ENCODE data around the gene PCDHA1. TPM values are rescaled to one million over a fixed set of nuclear protein-coding genes. Genes with fewer than 3 reads are reported as not detected.

PCDHA1 gene
- total and polyA plus RNA-seq, 8 donors, result 0.06 to 0.14 (median 0.11) TPM; not detected in 4

DNA sequence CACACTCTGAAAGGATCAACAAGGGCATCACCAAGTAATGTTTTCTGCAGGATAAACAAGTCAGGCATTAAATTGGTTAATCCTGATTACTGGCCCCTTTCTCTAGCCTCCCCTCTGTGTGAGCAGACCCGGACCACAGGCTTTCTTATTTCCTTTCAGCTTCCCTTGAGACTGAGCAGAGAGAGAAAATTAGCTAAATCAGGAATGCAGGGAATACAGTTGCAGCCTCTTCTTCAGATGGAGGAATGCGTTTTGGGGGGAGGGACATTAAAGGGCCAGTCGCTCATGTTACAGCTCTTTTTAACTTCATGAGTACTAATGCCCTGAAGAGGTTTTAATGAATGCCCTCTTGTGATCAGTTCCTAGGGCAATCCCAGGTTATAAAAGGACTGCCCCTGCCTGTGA is 200.2 kb downstream of the PCDHA1 start:
- TF ChIP-seq, protein P1, sequence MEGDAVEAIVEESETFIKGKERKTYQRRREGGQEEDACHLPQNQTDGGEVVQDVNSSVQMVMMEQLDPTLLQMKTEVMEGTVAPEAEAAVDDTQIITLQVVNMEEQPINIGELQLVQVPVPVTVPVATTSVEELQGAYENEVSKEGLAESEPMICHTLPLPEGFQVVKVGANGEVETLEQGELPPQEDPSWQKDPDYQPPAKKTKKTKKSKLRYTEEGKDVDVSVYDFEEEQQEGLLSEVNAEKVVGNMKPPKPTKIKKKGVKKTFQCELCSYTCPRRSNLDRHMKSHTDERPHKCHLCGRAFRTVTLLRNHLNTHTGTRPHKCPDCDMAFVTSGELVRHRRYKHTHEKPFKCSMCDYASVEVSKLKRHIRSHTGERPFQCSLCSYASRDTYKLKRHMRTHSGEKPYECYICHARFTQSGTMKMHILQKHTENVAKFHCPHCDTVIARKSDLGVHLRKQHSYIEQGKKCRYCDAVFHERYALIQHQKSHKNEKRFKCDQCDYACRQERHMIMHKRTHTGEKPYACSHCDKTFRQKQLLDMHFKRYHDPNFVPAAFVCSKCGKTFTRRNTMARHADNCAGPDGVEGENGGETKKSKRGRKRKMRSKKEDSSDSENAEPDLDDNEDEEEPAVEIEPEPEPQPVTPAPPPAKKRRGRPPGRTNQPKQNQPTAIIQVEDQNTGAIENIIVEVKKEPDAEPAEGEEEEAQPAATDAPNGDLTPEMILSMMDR (IDR thresholded peaks at IDR 0.05), result no peak
- H3K4me3 ChIP-seq, result no peak overlapping the region
- no peaks in the 10 kb centered on the region for H3K27me3 ChIP-seq
- ATAC-seq, result no peak
- no peaks in the 10 kb centered on the region for H3K36me3 ChIP-seq
- H3K4me1 ChIP-seq, result no peaks in the 10 kb centered on the region
- no peak overlapping the region for H3K27ac ChIP-seq
- no peaks in the 10 kb centered on the region for H3K9me3 ChIP-seq
- DNase-seq, result no peak
- intact Hi-C loops (cut with DNase I), result no loop called here

DNA sequence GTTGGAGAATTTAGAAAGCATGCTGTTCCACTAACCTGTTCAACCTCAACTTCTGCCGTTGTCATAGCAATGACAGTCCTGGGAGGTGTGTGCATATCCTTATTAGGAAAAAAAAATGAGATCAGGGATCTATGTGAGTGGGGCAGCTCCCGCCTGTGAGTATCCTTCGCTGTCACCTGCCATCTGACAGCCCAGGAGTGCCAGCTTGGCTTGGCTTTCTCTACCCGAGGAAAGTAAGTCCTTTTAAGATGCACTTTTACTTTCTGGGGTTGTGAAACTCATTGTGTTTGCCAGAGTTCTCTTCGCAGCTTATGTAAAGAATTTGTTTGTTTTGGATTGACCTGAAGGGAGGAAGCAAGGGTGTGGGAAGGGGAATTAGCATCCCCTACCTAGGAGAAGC is 202.2 kb downstream of the PCDHA1 start:
- H3K4me1 ChIP-seq, result no peaks in the 10 kb centered on the region
- DNase-seq (peak in 1 of 4 donors; percentile 66), ATAC-seq (peak; percentile 81)
- intact Hi-C loops (cut with DNase I), result no loop called here
- H3K9me3 ChIP-seq, result no peaks in the 10 kb centered on the region
- TF ChIP-seq, protein P1 (IDR thresholded peaks at IDR 0.05), result no peak
- no peak overlapping the region for H3K4me3 ChIP-seq
- H3K36me3 ChIP-seq, result no peaks in the 10 kb centered on the region
- H3K27me3 ChIP-seq, result no peaks in the 10 kb centered on the region
- H3K27ac ChIP-seq, result peak overlapping the region in 1 of 2 donors; percentile 53

DNA sequence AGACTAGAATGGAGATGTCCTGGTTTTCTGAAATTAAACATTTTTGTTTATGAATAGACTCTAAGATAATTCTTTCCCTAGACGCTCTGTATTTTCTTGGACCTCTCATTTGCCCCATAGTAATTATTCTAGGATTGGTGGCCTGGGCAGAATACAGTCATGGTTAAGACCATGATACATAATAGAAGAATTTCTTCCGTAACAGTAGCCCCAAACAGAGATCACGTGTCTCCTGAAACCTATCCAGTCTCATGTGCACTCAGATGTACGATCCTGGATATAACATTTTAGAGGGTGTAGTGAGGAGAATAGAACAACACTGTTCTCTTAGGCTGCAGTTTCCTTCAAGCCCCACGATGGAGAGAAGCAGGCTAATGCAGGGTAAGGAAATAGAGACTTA is 202.7 kb downstream of the PCDHA1 start:
- no peak overlapping the region for H3K4me3 ChIP-seq
- H3K27ac ChIP-seq, result peak overlapping the region in 1 of 2 donors; percentile 42
- no peaks in the 10 kb centered on the region for H3K36me3 ChIP-seq
- TF ChIP-seq, protein P1 (IDR thresholded peaks at IDR 0.05), result no peak
- intact Hi-C loops (cut with DNase I), result no loop called here
- H3K4me1 ChIP-seq, result no peaks in the 10 kb centered on the region
- no peaks in the 10 kb centered on the region for H3K27me3 ChIP-seq
- no peaks in the 10 kb centered on the region for H3K9me3 ChIP-seq
- DNase-seq (no peak), ATAC-seq (no peak)

DNA sequence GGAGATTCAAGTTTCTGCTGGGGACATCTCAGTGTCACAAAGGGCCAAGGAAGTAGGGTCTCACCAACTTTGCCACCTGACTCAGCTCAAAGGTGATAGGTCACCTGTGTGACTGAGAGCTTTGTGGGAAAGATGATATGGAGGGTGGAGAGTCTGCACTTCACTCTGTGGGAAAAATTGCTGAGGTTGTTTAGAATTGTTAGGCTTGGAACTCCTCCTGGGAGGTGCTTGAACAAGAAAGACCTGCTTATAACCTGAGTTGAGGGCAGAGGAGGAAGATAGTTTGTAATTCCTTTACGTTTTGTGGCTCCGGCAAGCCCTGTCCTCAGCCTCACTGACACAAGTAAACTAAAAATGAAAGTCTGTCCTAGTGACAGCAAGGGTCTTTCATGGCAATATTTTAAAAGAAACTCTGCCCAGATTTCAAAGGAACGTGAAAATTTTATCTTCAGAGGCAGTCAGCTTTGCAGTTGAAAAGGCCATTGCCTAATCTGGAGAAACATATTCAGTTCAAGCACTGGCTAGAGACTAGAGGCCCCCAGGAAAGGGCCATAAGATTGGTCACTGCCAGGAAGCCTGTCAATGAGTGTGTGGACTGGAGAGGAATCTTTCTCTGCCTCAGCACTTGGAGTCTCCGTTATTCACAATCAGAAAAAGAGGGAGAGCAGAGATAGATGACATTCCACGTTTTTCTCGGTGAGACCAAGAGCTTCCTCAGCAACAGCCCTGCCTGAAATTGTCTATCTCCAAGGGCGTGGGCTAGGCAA is 203.5 kb downstream of the PCDHA1 start:
- Histone ChIP-seq H3K4me3 (no peak overlapping the region), H3K36me3 (no peaks in the 10 kb centered on the region), H3K9me3 (no peaks in the 10 kb centered on the region), H3K27me3 (no peaks in the 10 kb centered on the region), H3K27ac (peak overlapping the region; percentile 40 to 42), H3K4me1 (no peaks in the 10 kb centered on the region)
- DNase-seq (no peak), ATAC-seq (peak; percentile 77)
- TF ChIP-seq, protein P1 (IDR thresholded peaks at IDR 0.05), result no peak
- intact Hi-C loops (cut with DNase I), result no loop called here

DNA sequence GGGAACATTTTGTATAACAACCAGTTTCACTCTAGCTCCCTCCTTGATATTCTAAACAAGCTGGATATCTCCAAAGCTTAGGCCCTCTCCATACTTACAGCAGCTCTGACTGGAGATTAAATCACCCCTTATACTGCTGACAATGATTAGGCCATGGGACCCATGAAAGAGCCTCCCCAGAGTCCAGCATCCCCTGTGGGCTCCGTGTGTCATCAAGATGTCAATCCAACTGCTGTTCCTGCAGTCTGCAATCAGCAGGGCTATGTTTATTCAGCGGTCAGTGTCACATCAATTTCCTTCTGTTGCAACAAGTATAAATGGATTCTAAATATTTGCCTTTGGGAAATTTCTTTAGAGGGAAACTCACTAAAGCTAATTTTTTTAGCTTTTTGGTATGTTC is 206.9 kb downstream of the PCDHA1 start:
- intact Hi-C loops (cut with DNase I), result no loop called here
- no peak for ATAC-seq

More for the DNA sequence above, 206.9 kb downstream of the PCDHA1 start:
- no peaks in the 10 kb centered on the region for H3K9me3 ChIP-seq
- no peaks in the 10 kb centered on the region for H3K36me3 ChIP-seq
- no peak overlapping the region for H3K27ac ChIP-seq
- H3K4me1 ChIP-seq, result no peaks in the 10 kb centered on the region
- DNase-seq, result no peak
- TF ChIP-seq, protein P1 (IDR thresholded peaks at IDR 0.05), result no peak
- H3K4me3 ChIP-seq, result no peak overlapping the region
- no peaks in the 10 kb centered on the region for H3K27me3 ChIP-seq

All from left lung (tissue), 10 donors.